Fibroblast of lung (primary cell): Measurements from ENCODE around the gene ARAP3. TPM values are rescaled to one million over a fixed set of nuclear protein-coding genes. Genes with fewer than 3 reads are reported as not detected.

Source experiments
- DNase-seq, 2 donors: peaks; one replicate each; pipeline versions ENCODE4 v3.0.0 to v3.0.0-alpha.2; 2010; ENCODE audit warnings: low read depth in 2 of 2
- H2AFZ ChIP-seq: 2 replicates; pipeline ENCODE4 v1.5.1; 2012; ENCODE audit warnings: low read length, control low read depth, inconsistent platforms
- H3K27ac ChIP-seq: 2 replicates; pipeline ENCODE4 v1.5.1; 2011; ENCODE audit warnings: low read length, control low read depth; ENCODE audit not compliant: insufficient read depth
- H3K27me3 ChIP-seq: 2 replicates; pipeline ENCODE4 v1.5.1; 2011; ENCODE audit warnings: mild to moderate bottlenecking, low read length; ENCODE audit not compliant: control insufficient read depth, insufficient read depth
- H3K36me3 ChIP-seq: 2 replicates; pipeline ENCODE4 v1.5.1; 2011; ENCODE audit warnings: low read length; ENCODE audit not compliant: control insufficient read depth, insufficient read depth
- H3K4me1 ChIP-seq: 2 replicates; pipeline ENCODE4 v1.5.1; 2011; ENCODE audit warnings: low read length; ENCODE audit not compliant: control insufficient read depth, insufficient read depth; ENCODE audit errors: extremely low read depth
- H3K4me2 ChIP-seq: 2 replicates; pipeline ENCODE4 v1.5.1; 2011; ENCODE audit warnings: low read length, control low read depth; ENCODE audit not compliant: insufficient read depth; ENCODE audit errors: extremely low read depth
- H3K4me3 ChIP-seq, 4 experiments: fragments of 200-600 bp in 1 of 4; sonication (generic) in 1 of 4; replicated peaks in 1 of 4; 2 replicates each; pipeline ENCODE4 v1.5.1; 2011 to 2016; ENCODE audit warnings: low read length in 4 of 4, low read depth in 3 of 4, mild to moderate bottlenecking in 3 of 4, control low read depth in 2 of 4, inconsistent platforms in 1 of 4, mixed read lengths in 1 of 4; ENCODE audit not compliant: insufficient read depth in 1 of 4; ENCODE audit errors: control extremely low read depth in 1 of 4
- H3K79me2 ChIP-seq: 2 replicates; pipeline ENCODE4 v1.5.1; 2012; ENCODE audit warnings: mild to moderate bottlenecking, low read length, inconsistent platforms; ENCODE audit not compliant: control insufficient read depth, insufficient read depth
- H3K9ac ChIP-seq: 2 replicates; pipeline ENCODE4 v1.5.1; 2011; ENCODE audit warnings: mild to moderate bottlenecking, low read length, control low read depth; ENCODE audit not compliant: insufficient read depth
- H3K9me3 ChIP-seq: 2 replicates; pipeline ENCODE4 v1.5.1; 2012; ENCODE audit warnings: low read depth, low read length; ENCODE audit not compliant: control insufficient read depth, insufficient read depth
- H4K20me1 ChIP-seq: 2 replicates; pipeline ENCODE4 v1.5.1; 2011; ENCODE audit warnings: low read length; ENCODE audit not compliant: control insufficient read depth, insufficient read depth; ENCODE audit errors: extremely low read depth
- CTCF ChIP-seq, 2 donors: IDR thresholded peaks in 1 of 2; conservative IDR thresholded peaks in 1 of 2; 1 replicate in 1 of 2; 2 replicates in 1 of 2; pipeline ENCODE4 v1.5.1; 2011 to 2012; ENCODE audit warnings: low read length in 2 of 2, control low read depth in 1 of 2, inconsistent platforms in 1 of 2, low read depth in 1 of 2, mild to moderate bottlenecking in 1 of 2
- EZH2 ChIP-seq: IDR thresholded peaks from 2 replicates; pipeline ENCODE4 v1.5.1; 2012; ENCODE audit warnings: low read length, control low read depth, mild to moderate bottlenecking; ENCODE audit errors: missing control alignments
- polyA plus RNA-seq, 2 donors: library from polyadenylated mRNA; depleted of rRNA in 1 of 2; stranded (reverse) in 1 of 2; unstranded in 1 of 2; fragments of >200 nt; gene quantifications; 2 replicates each; pipeline ENCODE4 v1.2.1, GENCODE V29; 2011 to 2012; ENCODE audit warnings: missing spikeins in 1 of 2
- total RNA-seq: library from RNA; depleted of rRNA; stranded (reverse); fragments of >200 nt; gene quantifications from 2 replicates; pipeline ENCODE4 v1.2.1, GENCODE V29; 2014

Gene ARAP3
- total and polyA plus RNA-seq, 2 donors (not counting 1 experiment from before 2014, with no cell fraction given), result 2.9 to 3.8 TPM

- no peak for DNase-seq
- Histone ChIP-seq H3K4me3 (peak overlapping the region; percentile 89 to 99 (median 96)), H3K36me3 (peaks cover 2% of the 10 kb centered on the region), H3K4me2 (peak overlapping the region; percentile 92), H3K9ac (no peak overlapping the region), H3K9me3 (no peaks in the 10 kb centered on the region), H4K20me1 (no peaks in the 10 kb centered on the region), H3K27ac (no peak overlapping the region), H3K4me1 (peaks cover 2% of the 10 kb centered on the region), H2AFZ (no peak overlapping the region), H3K79me2 (peaks cover 37% of the 10 kb centered on the region), H3K27me3 (no peaks in the 10 kb centered on the region)
- no peak for TF ChIP-seq CTCF (conservative IDR thresholded peaks at IDR 0.05 in 1 of 2, IDR thresholded peaks at IDR 0.05 in 1 of 2; ENCODE audit: low read depth in 1 of 2, low read length in 2 of 2)
- no peak for TF ChIP-seq EZH2
These were observed 46.4 kb downstream of the ARAP3 start for GRCh38 chr5:141635646-141636045.

GRCh38 chr5:141634720-141635119 is 47.3 kb downstream of the ARAP3 start:
- Histone ChIP-seq H3K9me3 (no peaks in the 10 kb centered on the region), H3K9ac (no peak overlapping the region), H3K79me2 (peaks cover 41% of the 10 kb centered on the region), H4K20me1 (no peaks in the 10 kb centered on the region), H3K36me3 (peaks cover 6% of the 10 kb centered on the region), H3K27me3 (no peaks in the 10 kb centered on the region), H3K27ac (no peak overlapping the region), H2AFZ (no peak overlapping the region), H3K4me1 (peaks cover 2% of the 10 kb centered on the region), H3K4me2 (no peak overlapping the region), H3K4me3 (no peak overlapping the region)
- no peak for DNase-seq
- TF ChIP-seq EZH2, result no peak
- no peak for TF ChIP-seq CTCF (conservative IDR thresholded peaks at IDR 0.05 in 1 of 2, IDR thresholded peaks at IDR 0.05 in 1 of 2; ENCODE audit: low read depth in 1 of 2, low read length in 2 of 2)

GRCh38 chr5:141633871-141634561 is 48.0 kb downstream of the ARAP3 start:
- Histone ChIP-seq H4K20me1 (no peaks in the 10 kb centered on the region), H3K27ac (no peak overlapping the region), H3K4me3 (no peak overlapping the region), H3K9ac (no peak overlapping the region), H3K36me3 (peaks cover 9% of the 10 kb centered on the region), H3K4me1 (peaks cover 2% of the 10 kb centered on the region), H3K27me3 (no peaks in the 10 kb centered on the region), H3K4me2 (peak overlapping the region; percentile 9), H3K9me3 (no peaks in the 10 kb centered on the region), H2AFZ (no peak overlapping the region), H3K79me2 (peaks cover 41% of the 10 kb centered on the region)
- no peak for DNase-seq
- TF ChIP-seq EZH2 (no peak), CTCF (conservative IDR thresholded peaks at IDR 0.05 in 1 of 2, IDR thresholded peaks at IDR 0.05 in 1 of 2; ENCODE audit: low read depth in 1 of 2, low read length in 2 of 2) (no peak)
